PC-3 (cell line): ENCODE results near the gene FRMD5. TPM values are rescaled to one million over a fixed set of nuclear protein-coding genes. Genes with fewer than 3 reads are reported as not detected.

Experiments
- ATAC-seq: fragments of 200-7000 bp; cut with Tn5 transposase; 2 replicates; pipeline ENCODE4 v1.9.1; 2020; ENCODE audit warnings: mild to moderate bottlenecking, moderate library complexity
- BruUV-seq: library from RNA; stranded (reverse); fragments of 400-500 nt; replicated peaks from 2 replicates; lab custom pipeline; 2021; lab: Mats Ljungman, UMichigan
- CTCF ChIA-PET: fragments of 300-600 bp; sonication (Branson Sonifier 250); formaldehyde crosslinking; loops from one replicate; lab custom pipeline; 2022; ENCODE audit warnings: antibody characterized with exemption; lab: Charles Lee
- POLR2A ChIA-PET: fragments of 300-600 bp; sonication (Branson Sonifier 250); formaldehyde crosslinking; loops from one replicate; lab custom pipeline; 2022; ENCODE audit warnings: antibody characterized with exemption; ENCODE audit not compliant: unreplicated experiment; lab: Charles Lee
- DNase-seq: peaks from one replicate; pipeline ENCODE4 v3.0.0-alpha.2; 2015
- H2AFZ ChIP-seq: fragments of 300-600 bp; sonication (generic); 2 replicates; pipeline ENCODE4 v1.6.0; 2016; ENCODE audit warnings: antibody characterized with exemption, low read length
- H3F3A ChIP-seq: fragments of 300-600 bp; sonication (generic); one replicate; pipeline ENCODE4 v1.6.0; 2017; ENCODE audit warnings: antibody characterized with exemption, low read length, control low read depth, mild to moderate bottlenecking; ENCODE audit not compliant: unreplicated experiment
- H3K27ac ChIP-seq: fragments of 300-600 bp; sonication (generic); 2 replicates; pipeline ENCODE4 v1.5.1; 2016; ENCODE audit warnings: mild to moderate bottlenecking, low read length
- H3K27me3 ChIP-seq: fragments of 300-600 bp; sonication (generic); 2 replicates; pipeline ENCODE4 v1.6.1; 2016; ENCODE audit warnings: low read length, mixed read lengths
- H3K36me3 ChIP-seq: fragments of 300-600 bp; sonication (generic); 2 replicates; pipeline ENCODE4 v1.6.1; 2016; ENCODE audit warnings: low read depth, mixed run types, low read length, mixed read lengths
- H3K4me1 ChIP-seq: fragments of 300-600 bp; sonication (generic); 2 replicates; pipeline ENCODE4 v1.5.1; 2016; ENCODE audit warnings: low read length; ENCODE audit not compliant: insufficient read depth
- H3K4me2 ChIP-seq: fragments of 300-600 bp; sonication (generic); 2 replicates; pipeline ENCODE4 v1.6.0; 2016; ENCODE audit warnings: low read length
- H3K4me3 ChIP-seq: fragments of 300-600 bp; sonication (generic); 2 replicates; pipeline ENCODE4 v1.5.1; 2016; ENCODE audit warnings: mild to moderate bottlenecking, low read length, mixed read lengths
- H3K79me2 ChIP-seq: fragments of 300-600 bp; sonication (generic); 2 replicates; pipeline ENCODE4 v1.6.1; 2017; ENCODE audit warnings: low read length, mixed read lengths
- H3K9ac ChIP-seq: fragments of 300-600 bp; sonication (generic); 2 replicates; pipeline ENCODE4 v1.6.0; 2016; ENCODE audit warnings: mild to moderate bottlenecking, low read length
- H3K9me2 ChIP-seq: fragments of 300-600 bp; sonication (generic); replicated peaks from 2 replicates; pipeline ENCODE4 v1.6.1; 2016; ENCODE audit warnings: mixed run types, low read length, mixed read lengths
- H3K9me3 ChIP-seq: fragments of 300-600 bp; sonication (generic); 2 replicates; pipeline ENCODE4 v1.6.1; 2016; ENCODE audit warnings: low read length, mixed read lengths
- H4K20me1 ChIP-seq: fragments of 300-600 bp; sonication (generic); 2 replicates; pipeline ENCODE4 v1.6.1; 2016; ENCODE audit warnings: low read length, mixed read lengths
- CTCF ChIP-seq: fragments of 300-600 bp; sonication (generic); conservative IDR thresholded peaks from 2 replicates; pipeline ENCODE4 v1.5.1; 2017; ENCODE audit warnings: antibody characterized with exemption, low read depth, mild to moderate bottlenecking, low read length
- EZH2 ChIP-seq: fragments of 300-600 bp; sonication (generic); IDR thresholded peaks from one replicate; pipeline ENCODE4 v1.6.1; 2017; ENCODE audit warnings: antibody characterized with exemption, mild to moderate bottlenecking, low read length; ENCODE audit not compliant: unreplicated experiment
- EZH2phosphoT487 ChIP-seq: fragments of 300-600 bp; sonication (generic); IDR thresholded peaks from 2 replicates; pipeline ENCODE4 v1.6.1; 2018; ENCODE audit warnings: mild to moderate bottlenecking, antibody characterized with exemption, low read length, borderline replicate concordance
- intact Hi-C: fragments of 100-400 bp; cut with micrococcal nuclease; formaldehyde crosslinking; loops from 2 replicates; pipeline ENCODE4 v1.9.0; 2023
- total RNA-seq: library from RNA; depleted of rRNA; stranded (reverse); fragments of >200 nt; gene quantifications from 2 replicates; pipeline ENCODE4 v1.2.3, GENCODE V29; 2014

FRMD5 gene
- total RNA-seq, 1 experiment from 2014 or later: 8.7 TPM

DNA sequence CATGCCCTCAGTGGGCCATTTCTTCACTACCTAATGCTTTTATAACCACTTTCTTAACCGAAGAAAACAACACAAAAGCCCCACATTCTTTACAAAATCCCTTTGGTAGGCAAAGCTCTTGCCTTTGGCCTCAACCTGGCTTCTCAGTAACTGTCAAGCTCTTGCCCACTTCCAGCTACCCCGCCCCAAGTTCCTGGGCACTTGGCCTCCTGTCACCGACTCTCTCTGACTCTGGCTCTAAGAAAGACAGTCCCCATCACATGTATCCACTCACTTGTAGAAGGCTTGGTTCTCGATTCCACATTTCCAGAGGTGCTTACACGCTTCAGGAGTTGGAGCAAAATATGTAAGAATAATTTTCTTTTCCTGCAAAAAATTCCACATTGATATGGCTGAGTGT lies 307.2 kb downstream of the FRMD5 start:
- POLR2A ChIA-PET: no interaction called here
- Histone ChIP-seq H3F3A (no peaks in the 10 kb centered on the region), H3K4me3 (no peak overlapping the region), H3K4me2 (no peak overlapping the region), H3K9me3 (no peaks in the 10 kb centered on the region), H3K36me3 (peaks cover 5% of the 10 kb centered on the region; the same call in 1 of the 2 replicates), H3K27ac (no peak overlapping the region), H2AFZ (no peak overlapping the region), H3K4me1 (no peaks in the 10 kb centered on the region), H3K27me3 (no peaks in the 10 kb centered on the region), H3K9ac (no peak overlapping the region), H4K20me1 (no peaks in the 10 kb centered on the region), H3K9me2 (no peaks in the 10 kb centered on the region), H3K79me2 (no peaks in the 10 kb centered on the region)
- ATAC-seq: no peak
- intact Hi-C loops: no loop called here
- DNase-seq: no peak
- TF ChIP-seq EZH2phosphoT487: no peak
- TF ChIP-seq CTCF: no peak
- no peak for TF ChIP-seq EZH2
- BruUV-seq: no TSS peak
- CTCF ChIA-PET: interaction anchor here (0.7 kb wide), 1 partner anchor 655 kb away, joined by 3 read pairs; no protein-coding TSS in a partner anchor

DNA sequence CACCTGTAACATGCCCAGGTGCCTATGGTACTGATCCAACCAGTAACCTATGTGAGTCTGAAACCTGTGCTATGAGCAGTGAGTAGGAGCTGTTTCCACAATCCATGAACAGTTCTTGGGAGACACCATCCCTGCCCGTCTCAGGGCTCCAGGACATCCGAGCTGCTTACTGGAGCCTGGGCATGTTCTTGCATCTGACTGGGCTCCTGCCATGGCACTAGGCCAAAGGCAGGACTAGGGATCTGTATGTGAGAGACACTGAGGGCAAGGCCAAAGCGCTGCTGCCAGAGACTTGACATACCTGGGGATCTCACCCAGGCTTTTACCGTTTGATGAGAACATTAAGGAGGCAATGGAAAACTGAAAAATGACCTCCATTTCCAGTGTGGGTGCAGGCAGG lies 308.5 kb downstream of the FRMD5 start:
- DNase-seq: no peak
- ChIA-PET POLR2A (no interaction called here), CTCF (no interaction called here)
- Histone ChIP-seq H3K9me3 (no peaks in the 10 kb centered on the region), H3K79me2 (no peaks in the 10 kb centered on the region), H3K4me1 (no peaks in the 10 kb centered on the region), H3K4me2 (no peak overlapping the region), H3K36me3 (peaks cover 5% of the 10 kb centered on the region; the same call in 1 of the 2 replicates), H4K20me1 (no peaks in the 10 kb centered on the region), H3K27me3 (no peaks in the 10 kb centered on the region), H3K9ac (no peak overlapping the region), H3F3A (no peaks in the 10 kb centered on the region), H3K9me2 (no peaks in the 10 kb centered on the region), H3K4me3 (no peak overlapping the region), H3K27ac (no peak overlapping the region), H2AFZ (no peak overlapping the region)
- no peak for TF ChIP-seq CTCF
- TF ChIP-seq EZH2: no peak
- TF ChIP-seq EZH2phosphoT487: no peak
- no TSS peak for BruUV-seq
- intact Hi-C loops: no loop called here
- no peak for ATAC-seq

GRCh38 chr15:43883571-43883970 lies 311.5 kb downstream of the FRMD5 start:
- H3F3A ChIP-seq: no peaks in the 10 kb centered on the region
- ChIA-PET POLR2A (no interaction called here), CTCF (no interaction called here)
- H3K36me3 ChIP-seq: peaks cover 8% of the 10 kb centered on the region; the same call in 1 of the 2 replicates
- no peak overlapping the region for H2AFZ ChIP-seq
- DNase-seq (no peak), ATAC-seq (no peak)
- intact Hi-C loops: no loop called here
- no peaks in the 10 kb centered on the region for H3K27me3 ChIP-seq
- H3K79me2 ChIP-seq: no peaks in the 10 kb centered on the region
- H3K4me1 ChIP-seq: no peaks in the 10 kb centered on the region
- H4K20me1 ChIP-seq: no peaks in the 10 kb centered on the region
- H3K4me2 ChIP-seq: no peak overlapping the region
- no TSS peak for BruUV-seq
- no peak overlapping the region for H3K9ac ChIP-seq
- TF ChIP-seq CTCF: no peak
- no peak for TF ChIP-seq EZH2
- no peak for TF ChIP-seq EZH2phosphoT487
- no peaks in the 10 kb centered on the region for H3K9me3 ChIP-seq
- H3K9me2 ChIP-seq: no peaks in the 10 kb centered on the region
- no peak overlapping the region for H3K27ac ChIP-seq
- H3K4me3 ChIP-seq: no peak overlapping the region
